ENCODE measurements around the gene NFATC1.

The NFATC1 gene

GRCh38 chr18:79466591-79466990 lies 70.9 kb downstream of the NFATC1 start:
- Histone ChIP-seq H3K4me1 (ENCODE audit: insufficient read depth, insufficient read length) (peaks cover 11% of the 10 kb centered on the region), H3K27me3 (ENCODE audit: insufficient read depth, insufficient read length) (no peaks in the 10 kb centered on the region), H3K9me3 (ENCODE audit: insufficient read depth, low read length) (no peaks in the 10 kb centered on the region), H3K36me3 (ENCODE audit: insufficient read depth, insufficient read length, low read length) (peaks cover 42% of the 10 kb centered on the region), H3K4me3 (ENCODE audit: insufficient read length, low read depth) (no peak overlapping the region), H3K9ac (ENCODE audit: insufficient read length, low read depth) (no peak overlapping the region)
- no peak for TF ChIP-seq YY1 (IDR thresholded peaks at IDR 0.05; ENCODE audit: insufficient read depth, insufficient read length)
- no peak for TF ChIP-seq ZNF274 (IDR thresholded peaks at IDR 0.05; ENCODE audit: low read depth, low read length)
- no peak for TF ChIP-seq SUZ12 (IDR thresholded peaks at IDR 0.05; ENCODE audit: extremely low read depth, insufficient read depth, insufficient read length)
- no peak for DNase-seq (ENCODE audit: low read depth, low spot score)

GRCh38 chr18:79467126-79467525 lies 71.4 kb downstream of the NFATC1 start:
- H3K9me3 ChIP-seq (ENCODE audit: insufficient read depth, low read length) = no peaks in the 10 kb centered on the region
- no peak for DNase-seq (ENCODE audit: low read depth, low spot score)
- H3K27me3 ChIP-seq (ENCODE audit: insufficient read depth, insufficient read length) = no peaks in the 10 kb centered on the region
- H3K4me1 ChIP-seq (ENCODE audit: insufficient read depth, insufficient read length) = peaks cover 10% of the 10 kb centered on the region
- no peak overlapping the region for H3K9ac ChIP-seq (ENCODE audit: insufficient read length, low read depth)
- H3K36me3 ChIP-seq (ENCODE audit: insufficient read depth, insufficient read length, low read length) = peaks cover 37% of the 10 kb centered on the region
- TF ChIP-seq YY1 (IDR thresholded peaks at IDR 0.05; ENCODE audit: insufficient read depth, insufficient read length) = no peak
- no peak for TF ChIP-seq ZNF274 (IDR thresholded peaks at IDR 0.05; ENCODE audit: low read depth, low read length)
- no peak for TF ChIP-seq SUZ12 (IDR thresholded peaks at IDR 0.05; ENCODE audit: extremely low read depth, insufficient read depth, insufficient read length)
- no peak overlapping the region for H3K4me3 ChIP-seq (ENCODE audit: insufficient read length, low read depth)

GRCh38 chr18:79468119-79468789 lies 72.5 kb downstream of the NFATC1 start:
- DNase-seq (ENCODE audit: low read depth, low spot score) = no peak
- TF ChIP-seq YY1 (IDR thresholded peaks at IDR 0.05; ENCODE audit: insufficient read depth, insufficient read length) (no peak), SUZ12 (IDR thresholded peaks at IDR 0.05; ENCODE audit: extremely low read depth, insufficient read depth, insufficient read length) (no peak), ZNF274 (IDR thresholded peaks at IDR 0.05; ENCODE audit: low read depth, low read length) (no peak)
- Histone ChIP-seq H3K4me3 (ENCODE audit: insufficient read length, low read depth) (no peak overlapping the region), H3K4me1 (ENCODE audit: insufficient read depth, insufficient read length) (peaks cover 10% of the 10 kb centered on the region), H3K9me3 (ENCODE audit: insufficient read depth, low read length) (no peaks in the 10 kb centered on the region), H3K36me3 (ENCODE audit: insufficient read depth, insufficient read length, low read length) (peaks cover 35% of the 10 kb centered on the region), H3K27me3 (ENCODE audit: insufficient read depth, insufficient read length) (no peaks in the 10 kb centered on the region), H3K9ac (ENCODE audit: insufficient read length, low read depth) (no peak overlapping the region)

GRCh38 chr18:79469309-79469708 lies 73.6 kb downstream of the NFATC1 start:
- no peaks in the 10 kb centered on the region for H3K27me3 ChIP-seq (ENCODE audit: insufficient read depth, insufficient read length)
- no peaks in the 10 kb centered on the region for H3K9me3 ChIP-seq (ENCODE audit: insufficient read depth, low read length)
- peaks cover 34% of the 10 kb centered on the region for H3K36me3 ChIP-seq (ENCODE audit: insufficient read depth, insufficient read length, low read length)
- peak overlapping the region; percentile 29 for H3K9ac ChIP-seq (ENCODE audit: insufficient read length, low read depth)
- peaks cover 10% of the 10 kb centered on the region for H3K4me1 ChIP-seq (ENCODE audit: insufficient read depth, insufficient read length)
- TF ChIP-seq SUZ12 (IDR thresholded peaks at IDR 0.05; ENCODE audit: extremely low read depth, insufficient read depth, insufficient read length) (no peak), ZNF274 (IDR thresholded peaks at IDR 0.05; ENCODE audit: low read depth, low read length) (no peak), YY1 (IDR thresholded peaks at IDR 0.05; ENCODE audit: insufficient read depth, insufficient read length) (no peak)
- no peak overlapping the region for H3K4me3 ChIP-seq (ENCODE audit: insufficient read length, low read depth)
- no peak for DNase-seq (ENCODE audit: low read depth, low spot score)

GRCh38 chr18:79469751-79470505 lies 74.2 kb downstream of the NFATC1 start:
- peaks cover 10% of the 10 kb centered on the region for H3K4me1 ChIP-seq (ENCODE audit: insufficient read depth, insufficient read length)
- peaks cover 34% of the 10 kb centered on the region for H3K36me3 ChIP-seq (ENCODE audit: insufficient read depth, insufficient read length, low read length)
- TF ChIP-seq SUZ12 (IDR thresholded peaks at IDR 0.05; ENCODE audit: extremely low read depth, insufficient read depth, insufficient read length) (no peak), ZNF274 (IDR thresholded peaks at IDR 0.05; ENCODE audit: low read depth, low read length) (no peak), YY1 (IDR thresholded peaks at IDR 0.05; ENCODE audit: insufficient read depth, insufficient read length) (no peak)
- H3K9me3 ChIP-seq (ENCODE audit: insufficient read depth, low read length) = no peaks in the 10 kb centered on the region
- H3K4me3 ChIP-seq (ENCODE audit: insufficient read length, low read depth) = no peak overlapping the region
- DNase-seq (ENCODE audit: low read depth, low spot score) = no peak
- peak overlapping the region; percentile 54 for H3K9ac ChIP-seq (ENCODE audit: insufficient read length, low read depth)
- H3K27me3 ChIP-seq (ENCODE audit: insufficient read depth, insufficient read length) = no peaks in the 10 kb centered on the region

- no peaks in the 10 kb centered on the region for H3K27me3 ChIP-seq (ENCODE audit: insufficient read depth, insufficient read length)
Measured at GRCh38 chr18:79470547-79470946, 74.8 kb downstream of the NFATC1 start.

GRCh38 chr18:79471046-79471445 lies 75.3 kb downstream of the NFATC1 start:
- H3K4me1 ChIP-seq (ENCODE audit: insufficient read depth, insufficient read length) = peaks cover 7% of the 10 kb centered on the region
- no peak for TF ChIP-seq SUZ12 (IDR thresholded peaks at IDR 0.05; ENCODE audit: extremely low read depth, insufficient read depth, insufficient read length)
- no peak for TF ChIP-seq ZNF274 (IDR thresholded peaks at IDR 0.05; ENCODE audit: low read depth, low read length)
- no peak for TF ChIP-seq YY1 (IDR thresholded peaks at IDR 0.05; ENCODE audit: insufficient read depth, insufficient read length)
- H3K9me3 ChIP-seq (ENCODE audit: insufficient read depth, low read length) = no peaks in the 10 kb centered on the region
- H3K36me3 ChIP-seq (ENCODE audit: insufficient read depth, insufficient read length, low read length) = peaks cover 34% of the 10 kb centered on the region
- no peaks in the 10 kb centered on the region for H3K27me3 ChIP-seq (ENCODE audit: insufficient read depth, insufficient read length)
- no peak overlapping the region for H3K9ac ChIP-seq (ENCODE audit: insufficient read length, low read depth)
- H3K4me3 ChIP-seq (ENCODE audit: insufficient read length, low read depth) = no peak overlapping the region
- DNase-seq (ENCODE audit: low read depth, low spot score) = no peak

More at GRCh38 chr18:79470547-79470946, 74.8 kb downstream of the NFATC1 start:
- no peak for DNase-seq (ENCODE audit: low read depth, low spot score)
- Histone ChIP-seq H3K9me3 (ENCODE audit: insufficient read depth, low read length) (no peaks in the 10 kb centered on the region), H3K9ac (ENCODE audit: insufficient read length, low read depth) (no peak overlapping the region), H3K36me3 (ENCODE audit: insufficient read depth, insufficient read length, low read length) (peaks cover 34% of the 10 kb centered on the region), H3K4me1 (ENCODE audit: insufficient read depth, insufficient read length) (peaks cover 10% of the 10 kb centered on the region), H3K4me3 (ENCODE audit: insufficient read length, low read depth) (no peak overlapping the region)
- TF ChIP-seq SUZ12 (IDR thresholded peaks at IDR 0.05; ENCODE audit: extremely low read depth, insufficient read depth, insufficient read length) = no peak
- TF ChIP-seq YY1 (IDR thresholded peaks at IDR 0.05; ENCODE audit: insufficient read depth, insufficient read length) = no peak
- TF ChIP-seq ZNF274 (IDR thresholded peaks at IDR 0.05; ENCODE audit: low read depth, low read length) = no peak

All from NT2/D1 (cell line).